Measurements from ENCODE around the gene DCDC2.
"Not testable (repeated sequence)": the region's sequence is repeated elsewhere in the genome, so short reads cannot be mapped to it uniquely, and the experiment has no call there.

The DCDC2 gene

GRCh38 chr6:24357336-24358218 is at the start of gene DCDC2:
Gene DCDC2 (minus strand): TSS chr6:24358059. CDS start chr6:24357750, 309 bp downstream.
- no peak for DNase-seq

GRCh38 chr6:24405262-24405661 is 47.4 kb upstream of the DCDC2 start:
- DNase-seq: no peak

GRCh38 chr6:24403501-24403824 is 45.6 kb upstream of the DCDC2 start:
- DNase-seq: peak; percentile 11

- DNase-seq: peak; percentile 52
These were observed 45.0 kb upstream of the DCDC2 start, which contains the start of gene MRS2 for GRCh38 chr6:24402697-24403500. Gene MRS2 (plus strand): TSS chr6:24402936. CDS start chr6:24403047, 111 bp downstream.

GRCh38 chr6:24401458-24401857 is 43.6 kb upstream of the DCDC2 start:
- no peak for DNase-seq

- not testable (repeated sequence) for DNase-seq
These were observed 42.5 kb upstream of the DCDC2 start for GRCh38 chr6:24400045-24401039.

DNA sequence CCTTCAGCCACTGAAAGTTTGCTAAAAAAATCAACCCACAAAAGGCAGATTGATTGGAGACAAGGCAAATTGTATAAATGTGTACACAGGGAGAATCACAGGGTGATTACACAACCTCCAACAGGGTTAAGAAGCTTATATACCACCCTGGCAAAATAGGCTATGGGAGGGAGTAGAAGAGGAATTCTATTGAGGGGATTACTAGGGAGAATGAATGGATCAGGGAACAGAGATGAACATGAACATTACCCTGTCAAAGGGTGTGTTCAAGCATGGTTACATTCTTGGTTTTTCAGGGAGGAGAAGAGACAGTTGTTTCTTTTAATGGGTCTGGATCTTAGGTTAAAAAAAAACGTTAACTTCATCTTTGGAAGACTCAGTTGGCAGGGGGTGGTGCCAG is 39.8 kb upstream of the DCDC2 start:
- DNase-seq: no peak

DNA sequence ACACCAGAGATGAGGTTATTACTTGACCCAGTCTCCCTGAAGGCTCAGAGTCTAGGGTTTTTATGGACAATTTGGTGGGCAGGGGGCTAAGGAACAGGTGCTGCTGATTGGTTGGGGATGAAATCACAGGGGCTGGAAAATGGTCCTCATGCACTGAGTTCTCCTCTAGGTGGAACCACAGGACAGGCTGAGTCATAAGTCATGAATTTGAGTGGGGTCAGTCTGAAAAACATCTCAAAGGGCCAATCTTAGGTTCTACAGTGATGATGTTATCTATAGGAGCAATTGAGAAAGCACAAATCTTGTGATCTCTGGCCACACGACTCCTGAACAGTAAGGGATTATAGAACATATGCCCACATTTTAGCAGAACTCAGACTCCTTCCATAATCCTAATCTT is 39.0 kb upstream of the DCDC2 start:
- no peak for DNase-seq

- DNase-seq: peak; percentile 94
These were observed 37.0 kb upstream of the DCDC2 start for GRCh38 chr6:24394780-24395437.

GRCh38 chr6:24394061-24394779 is 36.4 kb upstream of the DCDC2 start:
- DNase-seq: no peak

DNA sequence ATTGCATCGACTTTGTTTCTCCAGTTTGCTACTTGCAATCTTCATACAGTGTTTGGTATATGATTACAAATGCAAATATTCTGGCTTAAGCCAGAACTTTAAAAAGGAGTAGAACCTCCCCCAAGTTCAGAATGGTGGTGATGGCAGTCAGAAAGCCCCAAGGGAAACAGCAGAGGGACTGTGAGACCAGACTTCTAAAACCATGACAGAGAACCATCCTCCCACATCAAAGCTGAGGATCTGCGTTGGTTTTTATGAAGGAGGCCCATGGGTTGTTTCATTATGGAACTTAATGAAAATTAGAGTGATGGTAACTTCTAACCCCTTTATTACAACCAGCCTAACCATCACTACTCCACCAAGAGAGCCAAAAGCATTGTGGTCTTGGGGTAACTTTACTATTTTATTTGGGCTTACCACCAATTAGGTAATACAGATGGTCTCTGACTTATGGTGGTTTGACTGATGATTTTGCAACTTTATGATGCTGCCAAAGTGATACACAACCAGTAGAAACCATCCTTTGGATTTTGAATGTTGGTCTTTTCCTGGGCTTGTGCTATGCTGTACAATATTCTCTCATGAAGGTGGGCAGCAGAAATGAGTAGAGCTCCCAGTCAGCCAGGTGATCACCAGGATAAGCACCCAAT is 34.0 kb upstream of the DCDC2 start:
- DNase-seq: no peak

DNA sequence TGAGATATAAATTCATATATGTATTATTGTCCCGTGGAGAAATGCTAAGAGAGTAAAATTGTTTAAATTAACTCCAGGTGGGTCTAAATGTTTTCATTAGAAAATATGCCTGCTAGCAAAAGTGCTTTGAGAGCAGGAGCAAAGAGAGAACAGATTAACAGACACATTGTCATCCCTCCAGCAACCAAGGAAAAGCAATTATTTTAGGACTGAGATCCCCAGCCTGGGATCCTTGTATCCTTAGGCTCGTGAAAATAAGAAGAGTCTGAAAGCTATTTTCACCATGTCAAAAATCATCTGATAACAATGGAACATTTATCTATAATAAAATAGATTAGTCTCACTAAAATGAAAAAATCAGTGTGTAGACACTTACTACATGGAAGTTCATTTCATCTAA is 33.3 kb upstream of the DCDC2 start:
- DNase-seq: no peak

- no peak for DNase-seq
These were observed 30.0 kb upstream of the DCDC2 start for GRCh38 chr6:24387818-24388217.

DNA sequence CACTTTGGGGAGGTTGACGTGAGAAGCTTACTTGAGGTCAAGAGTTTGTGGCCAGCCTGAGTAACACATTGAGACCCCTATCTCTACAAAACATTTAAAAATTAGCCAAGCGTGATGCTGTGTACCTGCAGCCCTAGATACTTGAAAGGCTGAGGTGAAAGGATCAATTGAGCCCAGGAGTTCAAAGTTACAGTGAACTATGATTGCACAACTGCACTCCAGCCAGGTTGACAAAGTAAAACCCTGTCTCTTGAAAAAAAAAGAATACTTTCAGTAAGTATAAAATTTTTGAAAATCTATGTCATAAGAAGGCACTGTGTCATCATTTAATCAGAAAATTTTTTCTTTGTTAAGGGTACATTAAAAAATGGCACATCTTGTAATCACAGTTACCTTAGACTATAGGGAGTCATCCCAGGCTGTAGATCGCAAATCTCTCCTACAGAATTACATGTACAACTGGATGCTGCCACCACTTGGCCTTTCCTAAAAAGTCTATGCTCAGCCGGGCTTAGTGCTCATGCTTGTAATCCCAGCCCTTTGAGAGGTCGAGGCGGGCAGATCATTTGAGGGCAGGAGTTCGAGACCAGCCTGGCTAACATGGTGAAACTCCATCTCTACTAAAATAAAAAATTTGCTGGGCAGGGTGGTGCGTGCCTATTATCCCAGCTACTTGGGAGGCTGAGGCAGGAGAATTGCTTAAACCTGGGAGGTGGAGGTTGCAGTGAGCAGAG is 27.8 kb upstream of the DCDC2 start:
- DNase-seq: no peak

- DNase-seq: not testable (repeated sequence)
These were observed 26.7 kb upstream of the DCDC2 start for GRCh38 chr6:24384369-24385130.

DNA sequence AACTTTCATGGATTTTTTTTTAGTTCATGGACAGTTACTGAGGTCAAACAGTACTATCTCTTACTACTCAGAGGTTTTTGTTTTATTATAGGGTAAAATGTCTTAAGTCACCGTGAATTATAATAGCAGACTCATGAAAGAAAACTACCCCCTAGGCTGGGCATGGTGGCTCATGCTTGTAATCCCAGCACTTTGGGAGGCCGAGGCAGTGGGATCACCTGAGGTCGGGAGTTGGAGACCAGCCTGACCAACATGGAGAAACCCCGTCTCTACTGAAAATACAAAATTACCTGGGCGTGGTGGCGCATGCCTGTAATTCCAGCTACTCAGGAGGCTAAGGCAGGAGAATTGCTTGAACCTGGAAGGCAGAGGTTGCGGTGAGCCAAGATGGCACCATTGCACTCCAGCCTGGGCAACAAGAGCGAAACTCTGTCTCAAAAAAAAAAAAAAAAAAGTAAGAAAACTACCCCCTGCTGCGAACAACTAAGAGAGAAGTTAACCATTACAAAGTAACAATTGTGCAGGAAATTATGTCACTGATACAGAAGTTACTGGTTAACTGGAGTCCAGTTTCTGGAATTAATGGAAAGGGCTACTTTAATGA is 25.1 kb upstream of the DCDC2 start:
- DNase-seq: not testable (repeated sequence)

- DNase-seq: no peak
These were observed 24.3 kb upstream of the DCDC2 start for GRCh38 chr6:24382220-24382540.

DNA sequence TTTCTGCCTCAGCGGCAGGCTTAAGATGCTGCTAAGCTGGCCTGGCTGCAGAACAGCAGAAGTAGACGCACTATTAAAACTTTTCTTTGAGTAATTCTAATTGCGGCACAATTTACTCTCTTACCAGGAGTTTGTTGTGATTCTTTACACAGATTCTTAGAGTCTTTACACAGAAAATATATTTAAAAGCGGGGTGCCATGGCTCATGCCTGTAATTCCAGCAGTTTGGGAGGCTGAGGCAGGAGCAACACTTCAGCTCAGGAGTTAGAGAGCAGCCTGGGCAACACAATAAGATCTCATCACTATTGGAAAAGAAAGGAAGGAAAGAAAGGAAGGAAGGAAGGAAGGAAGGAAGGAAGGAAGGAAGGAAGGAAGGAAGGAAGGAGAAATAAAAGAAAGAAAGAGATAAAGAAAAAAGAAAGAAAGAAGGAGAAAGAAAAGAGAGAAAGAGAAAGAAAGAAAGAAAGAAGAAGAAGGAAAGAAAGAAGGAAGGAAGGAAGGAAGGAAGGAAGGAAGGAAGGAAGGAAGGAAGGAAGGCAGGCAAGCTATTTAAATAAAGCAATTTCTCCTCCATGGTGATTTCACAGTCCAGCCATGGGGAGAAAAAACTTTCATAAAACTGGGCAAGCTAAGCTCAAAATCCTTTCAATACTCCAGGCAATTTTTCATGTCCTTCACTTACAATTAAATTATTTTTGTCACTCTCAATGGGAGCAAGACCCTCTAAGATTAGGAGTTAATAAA is 23.8 kb upstream of the DCDC2 start:
- DNase-seq: no peak

Measured in HCEC 1CT (cell line).